HL-60 (cell line): ENCODE results near the gene NR3C1.

ENCODE experiments used
- DNase-seq, 2 experiments: peaks; one replicate each; pipeline ENCODE4 v3.0.0-alpha.2; 2010 to 2020; ENCODE audit warnings: low read depth in 1 of 2, low spot score in 1 of 2
- H3K27ac ChIP-seq: fragments of 250-450 bp; sonication (Bioruptor Pico); replicated peaks from 2 replicates; pipeline ENCODE4 v1.5.1; 2020; ENCODE audit warnings: mild to moderate bottlenecking, moderate library complexity
- H3K27me3 ChIP-seq: fragments of 250-450 bp; sonication (Bioruptor Pico); 2 replicates; pipeline ENCODE4 v1.5.1; 2021; ENCODE audit warnings: mild to moderate bottlenecking, moderate library complexity; ENCODE audit not compliant: insufficient read depth, poor library complexity, severe bottlenecking
- H3K4me3 ChIP-seq: replicated peaks from 2 replicates; pipeline ENCODE4 v1.5.1; 2011; ENCODE audit warnings: mild to moderate bottlenecking, control low read depth, low read length; ENCODE audit not compliant: insufficient read depth
- GABPA ChIP-seq: IDR thresholded peaks from 2 replicates; pipeline ENCODE4 v1.6.1; 2012; ENCODE audit warnings: low read depth
- POLR2AphosphoS5 ChIP-seq: IDR thresholded peaks from 2 replicates; pipeline ENCODE4 v1.6.1; 2012; ENCODE audit warnings: low read depth
- REST ChIP-seq: IDR thresholded peaks from 2 replicates; pipeline ENCODE4 v1.6.1; 2012; ENCODE audit warnings: low read depth; ENCODE audit not compliant: insufficient replicate concordance
- SPI1 ChIP-seq: IDR thresholded peaks from 2 replicates; pipeline ENCODE4 v1.6.1; 2012; ENCODE audit warnings: low read depth, mild to moderate bottlenecking, borderline replicate concordance
- TF ChIP-seq, protein P1 (sequence below): IDR thresholded peaks from one replicate; pipeline ENCODE4 v1.5.1; 2011; ENCODE audit warnings: low read length, control low read depth, inconsistent platforms; ENCODE audit not compliant: insufficient read depth

NR3C1 gene

DNA sequence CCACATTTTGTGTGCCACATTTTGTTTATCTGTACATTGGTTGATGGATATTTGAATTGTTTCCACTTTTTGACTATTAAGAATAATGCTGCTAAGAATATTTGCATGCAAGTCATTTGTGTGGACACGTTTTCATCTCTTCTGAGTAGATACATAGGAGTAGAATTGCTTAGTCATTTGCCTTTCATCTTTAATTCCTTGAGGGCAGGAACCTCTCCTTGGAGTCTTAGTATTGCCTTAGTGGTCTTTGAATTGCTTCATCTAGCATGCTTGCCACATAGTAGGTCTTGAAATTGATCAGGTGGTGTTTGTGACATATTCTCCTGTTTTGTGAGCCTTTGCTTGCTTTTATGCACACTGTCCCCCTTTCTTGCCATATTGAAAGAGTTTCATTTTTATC, 128.5 kb downstream of the NR3C1 start:
- Histone ChIP-seq H3K27me3 (no peaks in the 10 kb centered on the region), H3K27ac (peak overlapping the region; percentile 24), H3K4me3 (no peak overlapping the region)
- DNase-seq = no peak
- TF ChIP-seq SPI1 (no peak), POLR2AphosphoS5 (no peak), REST (no peak), GABPA (no peak)
- TF ChIP-seq, protein P1, sequence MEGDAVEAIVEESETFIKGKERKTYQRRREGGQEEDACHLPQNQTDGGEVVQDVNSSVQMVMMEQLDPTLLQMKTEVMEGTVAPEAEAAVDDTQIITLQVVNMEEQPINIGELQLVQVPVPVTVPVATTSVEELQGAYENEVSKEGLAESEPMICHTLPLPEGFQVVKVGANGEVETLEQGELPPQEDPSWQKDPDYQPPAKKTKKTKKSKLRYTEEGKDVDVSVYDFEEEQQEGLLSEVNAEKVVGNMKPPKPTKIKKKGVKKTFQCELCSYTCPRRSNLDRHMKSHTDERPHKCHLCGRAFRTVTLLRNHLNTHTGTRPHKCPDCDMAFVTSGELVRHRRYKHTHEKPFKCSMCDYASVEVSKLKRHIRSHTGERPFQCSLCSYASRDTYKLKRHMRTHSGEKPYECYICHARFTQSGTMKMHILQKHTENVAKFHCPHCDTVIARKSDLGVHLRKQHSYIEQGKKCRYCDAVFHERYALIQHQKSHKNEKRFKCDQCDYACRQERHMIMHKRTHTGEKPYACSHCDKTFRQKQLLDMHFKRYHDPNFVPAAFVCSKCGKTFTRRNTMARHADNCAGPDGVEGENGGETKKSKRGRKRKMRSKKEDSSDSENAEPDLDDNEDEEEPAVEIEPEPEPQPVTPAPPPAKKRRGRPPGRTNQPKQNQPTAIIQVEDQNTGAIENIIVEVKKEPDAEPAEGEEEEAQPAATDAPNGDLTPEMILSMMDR = no peak

GRCh38 chr5:143271431-143271830, 132.1 kb downstream of the NR3C1 start:
- TF ChIP-seq, protein P1 = no peak
- no peak for TF ChIP-seq GABPA
- no peak overlapping the region for H3K27ac ChIP-seq
- DNase-seq = no peak
- no peaks in the 10 kb centered on the region for H3K27me3 ChIP-seq
- no peak overlapping the region for H3K4me3 ChIP-seq

GRCh38 chr5:143268388-143268787, 135.1 kb downstream of the NR3C1 start:
- Histone ChIP-seq H3K27me3 (no peaks in the 10 kb centered on the region), H3K4me3 (no peak overlapping the region), H3K27ac (no peak overlapping the region)
- TF ChIP-seq GABPA (no peak), SPI1 (no peak), POLR2AphosphoS5 (no peak), REST (no peak)
- TF ChIP-seq, protein P1 = no peak
- DNase-seq = no peak

- TF ChIP-seq POLR2AphosphoS5 (no peak), GABPA (no peak), REST (no peak), SPI1 (no peak)
- TF ChIP-seq, protein P1 = no peak
- no peak overlapping the region for H3K27ac ChIP-seq
- H3K27me3 ChIP-seq = no peaks in the 10 kb centered on the region
- no peak for DNase-seq
- no peak overlapping the region for H3K4me3 ChIP-seq
These were observed 136.3 kb downstream of the NR3C1 start for GRCh38 chr5:143267186-143267585.
